ENCODE measurements around the gene FNDC7.
A peak's percentile ranks its signal among the peaks of the same experiment; 100 is the strongest.
"Not testable (repeated sequence)": the region's sequence is repeated elsewhere in the genome, so short reads cannot be mapped to it uniquely, and the experiment has no call there.

Gene FNDC7

DNA sequence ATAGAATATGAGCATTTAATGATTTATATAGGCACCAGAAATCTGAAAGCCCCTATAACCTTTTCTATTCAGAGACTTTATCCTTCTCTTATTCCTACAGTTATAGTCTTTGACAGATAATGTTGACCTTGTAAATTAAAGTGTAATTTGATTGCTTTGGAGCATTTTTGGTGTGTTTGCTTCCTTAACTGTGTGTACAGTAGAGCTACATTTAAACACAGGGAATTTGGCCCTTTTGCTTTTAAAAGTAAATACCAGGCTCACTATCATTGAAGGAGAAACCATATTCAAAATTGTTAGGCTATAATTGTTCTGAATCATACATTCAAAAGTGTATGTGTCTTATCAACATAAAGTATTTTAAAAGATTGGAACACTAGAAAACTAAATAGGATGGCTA, 66.7 kb downstream of the FNDC7 start:
- no peak for ATAC-seq (replicated peaks)
- peak overlapping the region in 1 of 2 donors; percentile 16 for H3K27ac Mint-ChIP-seq
- no peak for DNase-seq
- peaks cover 0 to 1% of the 10 kb centered on the region in 2 donors for H3K9me3 Mint-ChIP-seq
- no peaks in the 10 kb centered on the region for H3K27me3 Mint-ChIP-seq
- H3K4me3 Mint-ChIP-seq, result no peak overlapping the region
- no peaks in the 10 kb centered on the region for H3K4me1 Mint-ChIP-seq (ENCODE audit: low read depth in 2 of 2)
- H3K36me3 Mint-ChIP-seq (ENCODE audit: insufficient read depth), result peaks cover 57% of the 10 kb centered on the region

DNA sequence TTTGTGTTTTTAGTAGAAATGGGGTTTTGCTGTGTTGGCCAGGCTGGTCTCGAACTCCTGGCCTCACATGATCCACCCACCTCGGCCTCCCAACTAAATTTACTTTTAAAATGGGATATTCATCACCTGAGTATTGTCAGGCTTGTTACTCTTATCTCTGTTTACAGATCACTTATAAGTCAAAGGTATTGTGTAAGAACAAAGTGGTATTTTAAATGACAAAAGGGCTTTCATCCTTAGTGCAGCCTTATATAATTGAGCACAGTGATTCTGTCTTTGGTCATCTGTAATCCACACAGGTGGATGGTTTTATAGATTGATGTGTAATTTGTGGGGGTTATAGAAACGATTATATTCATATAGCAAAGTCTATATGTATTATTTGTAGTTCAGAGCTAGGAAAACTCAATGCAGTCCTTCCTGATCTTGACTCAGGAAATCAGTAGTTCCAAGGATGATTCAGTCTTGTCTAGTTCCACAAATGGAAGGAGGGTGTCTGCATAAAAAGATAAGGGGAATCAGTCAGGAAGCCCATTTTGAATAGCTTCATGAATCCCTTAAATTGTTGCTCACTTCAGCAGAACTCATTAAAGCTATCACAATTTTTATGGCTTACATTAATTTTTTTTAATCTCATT, 68.3 kb downstream of the FNDC7 start:
- no peak overlapping the region for H3K4me3 Mint-ChIP-seq
- H3K9me3 Mint-ChIP-seq, result peaks cover 0 to 4% of the 10 kb centered on the region in 2 donors
- no peak for DNase-seq
- no peak for ATAC-seq (replicated peaks)
- no peaks in the 10 kb centered on the region for H3K27me3 Mint-ChIP-seq
- H3K27ac Mint-ChIP-seq, result no peak overlapping the region
- peaks cover 57% of the 10 kb centered on the region for H3K36me3 Mint-ChIP-seq (ENCODE audit: insufficient read depth)
- no peaks in the 10 kb centered on the region for H3K4me1 Mint-ChIP-seq (ENCODE audit: low read depth in 2 of 2)

DNA sequence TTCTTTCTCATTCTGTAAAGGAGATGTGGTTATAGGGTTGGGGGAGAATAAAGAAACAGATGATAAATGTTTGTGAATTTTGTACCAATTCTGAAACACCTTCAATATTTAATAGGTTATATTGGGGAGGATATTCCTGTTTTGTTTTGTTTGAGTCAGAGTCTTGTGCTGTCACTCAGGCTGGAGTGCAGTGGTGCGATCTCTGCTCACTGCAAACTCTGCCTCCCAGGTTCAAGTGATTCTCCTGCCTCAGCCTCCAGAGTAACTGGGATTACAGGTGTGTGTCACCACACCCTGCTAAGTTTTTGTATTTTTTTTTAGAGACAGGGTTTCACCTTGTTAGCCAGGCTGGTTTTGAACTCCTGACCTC, 68.9 kb downstream of the FNDC7 start:
- H3K9me3 Mint-ChIP-seq; ATAC-seq (replicated peaks); H3K4me1 Mint-ChIP-seq (ENCODE audit: low read depth in 2 of 2); DNase-seq; H3K4me3 Mint-ChIP-seq; H3K27ac Mint-ChIP-seq; H3K27me3 Mint-ChIP-seq: not testable (repeated sequence)
- H3K36me3 Mint-ChIP-seq (ENCODE audit: insufficient read depth), result peaks cover 56% of the 10 kb centered on the region

DNA sequence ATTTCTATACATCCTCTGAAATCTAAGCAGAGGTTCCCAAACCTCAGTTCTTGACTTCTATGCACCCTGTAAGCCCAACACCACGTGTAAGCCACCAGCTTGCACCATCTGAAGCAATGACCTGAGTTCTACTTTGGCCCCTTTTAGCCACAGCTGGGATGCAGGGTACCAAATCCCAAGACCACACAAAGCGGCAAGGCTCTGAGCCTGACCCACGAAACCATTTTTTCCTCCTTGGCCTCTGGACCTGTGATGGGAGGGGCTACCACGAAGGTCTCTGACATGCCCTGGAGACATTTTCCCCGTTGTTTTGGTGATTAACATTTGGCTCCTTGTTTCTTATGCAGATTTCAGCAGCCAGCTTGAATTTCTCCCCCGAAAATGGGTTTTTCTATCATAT, 72.6 kb downstream of the FNDC7 start:
- DNase-seq (no peak), ATAC-seq (replicated peaks) (no peak)
- Mint-ChIP-seq H3K36me3 (ENCODE audit: insufficient read depth) (peaks cover 71% of the 10 kb centered on the region), H3K4me3 (no peak overlapping the region), H3K27ac (no peak overlapping the region), H3K9me3 (peaks cover 0 to 4% of the 10 kb centered on the region in 2 donors), H3K27me3 (no peaks in the 10 kb centered on the region), H3K4me1 (ENCODE audit: low read depth in 2 of 2) (peaks cover 0 to 2% of the 10 kb centered on the region in 2 donors)

DNA sequence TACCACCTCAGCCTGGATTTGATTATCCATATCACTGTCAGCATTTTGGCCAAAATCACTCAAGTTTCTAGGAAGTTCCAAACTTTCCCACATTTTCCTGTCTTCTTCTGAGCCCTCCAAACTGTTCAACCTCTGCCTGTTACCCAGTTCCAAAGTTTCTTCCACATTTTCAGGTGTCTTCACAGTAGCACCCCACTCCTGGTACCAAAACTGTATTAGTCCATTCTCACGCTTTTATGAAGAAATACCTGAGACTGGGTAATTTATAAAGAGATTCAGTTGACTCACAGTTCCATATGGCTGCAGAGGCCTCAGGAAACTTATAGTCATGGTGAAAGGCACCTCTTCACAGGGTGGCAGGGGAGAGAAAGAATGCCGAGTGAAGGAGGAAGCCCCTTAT, 73.2 kb downstream of the FNDC7 start:
- no peak overlapping the region for H3K27ac Mint-ChIP-seq
- no peak for ATAC-seq (replicated peaks)
- H3K4me1 Mint-ChIP-seq (ENCODE audit: low read depth in 2 of 2), result peaks cover 1 to 3% of the 10 kb centered on the region in 2 donors
- H3K9me3 Mint-ChIP-seq, result peaks cover 0 to 4% of the 10 kb centered on the region in 2 donors
- no peak for DNase-seq
- no peaks in the 10 kb centered on the region for H3K27me3 Mint-ChIP-seq
- H3K4me3 Mint-ChIP-seq, result no peak overlapping the region
- H3K36me3 Mint-ChIP-seq (ENCODE audit: insufficient read depth), result peaks cover 67% of the 10 kb centered on the region

DNA sequence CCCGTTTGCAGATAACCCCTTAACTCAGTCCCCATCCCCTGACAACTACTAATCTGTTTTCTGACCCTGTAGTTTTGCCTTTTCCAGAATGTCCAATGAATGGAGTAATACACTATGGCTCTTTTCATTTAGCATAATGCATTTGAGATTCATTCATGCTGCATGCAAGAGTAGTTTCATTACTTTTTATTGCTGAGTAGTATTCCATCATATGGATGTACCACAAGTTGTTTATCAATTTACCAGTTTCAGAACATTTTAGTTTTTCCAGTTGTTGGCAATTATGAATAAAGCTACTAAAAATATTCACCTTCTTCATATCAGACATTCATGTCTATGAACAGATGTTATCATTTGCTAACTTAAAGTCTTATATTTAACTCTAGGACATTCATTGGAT, 79.1 kb downstream of the FNDC7 start:
- H3K36me3 Mint-ChIP-seq (ENCODE audit: insufficient read depth), result peaks cover 64% of the 10 kb centered on the region

More for the DNA sequence above, 79.1 kb downstream of the FNDC7 start:
- no peak for ATAC-seq (replicated peaks)
- peaks cover 0 to 1% of the 10 kb centered on the region in 2 donors for H3K9me3 Mint-ChIP-seq
- DNase-seq, result no peak
- no peak overlapping the region for H3K4me3 Mint-ChIP-seq
- peaks cover 1 to 3% of the 10 kb centered on the region in 2 donors for H3K4me1 Mint-ChIP-seq (ENCODE audit: low read depth in 2 of 2)
- H3K27me3 Mint-ChIP-seq, result no peaks in the 10 kb centered on the region
- no peak overlapping the region for H3K27ac Mint-ChIP-seq
